Measurements from ENCODE around the gene HCN1. TPM values are rescaled to one million over a fixed set of nuclear protein-coding genes. Genes with fewer than 3 reads are reported as not detected.

HCN1 gene
- total RNA-seq, 1 donor from 2014 or later: not detected

GRCh38 chr5:45205403-45205961, 490.7 kb downstream of the HCN1 start:
- H3K4me1 Mint-ChIP-seq: no peaks in the 10 kb centered on the region
- no peaks in the 10 kb centered on the region for H3K9me3 Mint-ChIP-seq
- no peak overlapping the region for H3K27ac Mint-ChIP-seq
- H3K27me3 Mint-ChIP-seq (ENCODE audit: low read depth): no peaks in the 10 kb centered on the region
- no peaks in the 10 kb centered on the region for H3K36me3 Mint-ChIP-seq
- H3K4me3 Mint-ChIP-seq: no peak overlapping the region
- TF ChIP-seq CTCF (IDR thresholded peaks at IDR 0.05; ENCODE audit: unreplicated experiment): no peak
- DNase-seq (ENCODE audit: low spot score in 2 of 2, unreplicated experiment in 2 of 2): no peak
